Eye (tissue), 1 donor: ENCODE measurements around the gene RBMS1.
A peak's percentile ranks its signal among the peaks of the same experiment; 100 is the strongest.

Experiments
- DNase-seq: peaks from one replicate; pipeline ENCODE4 v3.0.0-alpha.2; 2015

RBMS1 gene

DNA sequence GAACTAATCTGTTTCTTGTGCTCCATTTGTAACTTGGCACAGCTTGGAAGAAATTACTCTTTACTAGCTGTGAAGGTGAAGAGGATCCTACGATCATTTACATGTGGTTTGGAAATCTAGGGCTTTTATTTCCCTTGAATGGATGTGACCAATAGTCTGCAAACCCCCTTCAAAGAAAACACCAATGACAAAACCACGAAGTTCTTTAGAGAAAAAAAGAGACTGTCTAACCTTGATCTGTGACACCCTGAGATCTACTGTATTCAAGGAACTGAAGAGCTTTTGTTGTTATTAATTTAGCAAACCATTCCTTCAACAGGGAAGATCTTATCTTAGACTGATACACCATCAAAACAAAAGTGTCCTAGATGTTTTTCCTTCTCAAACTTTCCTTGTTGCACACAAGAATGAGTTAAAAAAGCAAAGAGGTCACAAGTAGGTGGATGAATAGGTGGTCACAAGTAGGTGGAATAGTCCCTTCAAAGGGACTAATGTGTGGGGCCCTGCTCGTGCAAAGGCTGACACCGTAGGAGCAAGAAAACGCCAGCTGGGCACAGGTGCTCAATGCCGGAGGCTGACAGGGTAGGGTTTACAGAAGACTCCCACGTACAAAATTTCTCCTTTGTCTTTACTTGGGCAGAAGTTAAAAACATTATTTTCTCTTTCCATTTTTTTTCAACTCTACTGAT is 197.9 kb downstream of the RBMS1 start:
- DNase-seq, result no peak

- DNase-seq, result no peak
Measured at GRCh38 chr2:160294889-160295288, 198.7 kb downstream of the RBMS1 start.

- peak; percentile 59 for DNase-seq
Measured at GRCh38 chr2:160294339-160294803, 199.2 kb downstream of the RBMS1 start.

DNA sequence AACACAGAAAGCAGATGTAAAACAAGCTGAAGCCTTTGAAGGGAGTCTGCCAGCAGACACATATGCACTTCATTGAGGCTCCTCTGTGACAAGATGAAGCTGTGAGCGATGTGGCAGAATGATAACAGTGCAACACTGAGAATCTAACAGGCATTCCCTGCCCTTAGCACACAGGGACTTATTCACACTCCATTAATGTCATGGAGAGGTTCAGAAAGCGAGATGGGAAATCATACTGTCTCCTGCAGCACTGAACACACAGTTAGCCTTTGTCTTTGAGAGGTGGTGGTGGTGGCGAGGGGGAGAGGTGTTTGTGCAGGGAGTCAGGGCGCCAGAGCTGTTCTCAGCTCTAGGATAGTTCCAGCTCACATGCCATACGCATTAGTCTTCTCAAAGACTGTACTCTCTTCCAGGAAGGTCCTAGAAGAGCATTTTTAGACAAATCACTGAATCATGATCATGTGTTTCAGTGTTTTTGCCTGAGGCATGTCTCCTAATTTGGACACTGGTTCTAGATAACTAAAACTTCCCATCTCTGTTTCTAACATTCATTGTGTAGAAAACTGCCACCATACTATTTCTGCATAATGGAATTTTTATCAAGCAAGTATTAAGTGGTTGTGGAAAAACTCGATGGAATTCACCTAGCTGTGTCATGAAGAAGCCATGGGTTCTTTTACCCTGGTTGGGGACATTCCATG is 200.1 kb downstream of the RBMS1 start:
- peak; percentile 43 for DNase-seq

- DNase-seq, result no peak
Measured at GRCh38 chr2:160292225-160292624, 201.4 kb downstream of the RBMS1 start.

DNA sequence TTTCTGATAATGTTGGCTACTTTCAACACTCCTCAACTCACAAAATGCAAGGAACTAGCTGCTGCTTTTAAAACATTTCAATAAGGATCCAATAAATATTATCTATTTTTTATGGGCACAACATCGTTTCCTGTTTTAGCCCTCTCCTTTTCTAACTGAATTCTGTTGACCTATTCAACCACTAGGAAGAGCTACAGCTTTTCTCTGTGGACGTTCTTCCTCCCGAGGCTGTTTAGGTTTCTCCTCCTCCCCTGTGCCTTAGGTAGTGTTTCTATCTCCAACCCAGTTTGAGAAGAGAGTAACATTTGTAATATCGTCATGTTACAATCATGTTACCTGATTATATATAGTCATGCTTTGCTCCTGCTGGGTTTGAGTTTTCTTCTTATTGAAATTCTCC is 202.2 kb downstream of the RBMS1 start:
- DNase-seq, result no peak

GRCh38 chr2:160290598-160290997 is 203.0 kb downstream of the RBMS1 start:
- no peak for DNase-seq

GRCh38 chr2:160289831-160290230 is 203.8 kb downstream of the RBMS1 start:
- DNase-seq, result no peak

- DNase-seq, result no peak
Measured at GRCh38 chr2:160289126-160289525, 204.5 kb downstream of the RBMS1 start.

GRCh38 chr2:160288324-160288723 is 205.3 kb downstream of the RBMS1 start:
- DNase-seq, result no peak

DNA sequence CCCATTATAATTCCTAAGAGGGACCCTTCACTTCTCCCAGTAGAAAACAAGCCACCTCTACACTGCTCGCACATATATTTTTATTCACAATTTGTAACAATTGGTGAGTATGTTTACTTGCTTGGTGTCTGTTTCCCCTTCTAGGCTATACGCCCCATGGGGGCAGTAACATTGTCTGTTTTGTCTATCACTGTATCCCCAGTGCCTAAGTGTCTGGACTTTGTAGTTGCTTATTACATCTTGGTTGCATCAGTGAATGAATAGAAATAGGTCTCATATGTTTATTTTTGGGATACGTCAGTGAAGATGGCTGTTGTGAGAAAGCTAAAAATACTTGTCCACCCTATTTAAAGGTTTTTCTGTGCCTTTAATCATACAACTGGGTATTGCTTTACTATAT is 206.1 kb downstream of the RBMS1 start:
- no peak for DNase-seq

DNA sequence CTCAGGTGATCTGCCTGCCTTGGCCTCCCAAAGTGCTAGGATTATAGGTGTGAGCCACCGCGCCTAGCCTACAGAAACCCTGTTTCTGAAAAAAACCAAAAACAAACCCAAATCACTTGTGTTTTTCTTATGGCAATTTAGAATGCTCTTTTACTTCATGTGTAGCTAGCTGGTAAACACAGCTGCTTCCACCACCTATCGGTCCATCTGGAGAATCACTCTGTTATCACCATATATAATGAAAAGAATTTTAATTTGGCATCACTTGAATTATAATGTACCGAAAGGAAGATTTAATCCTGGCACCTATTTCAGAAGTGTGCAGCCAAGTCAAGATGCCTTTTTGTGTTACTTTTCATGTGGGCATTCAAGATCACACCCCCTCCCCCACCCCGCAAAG is 207.1 kb downstream of the RBMS1 start:
- no peak for DNase-seq

DNA sequence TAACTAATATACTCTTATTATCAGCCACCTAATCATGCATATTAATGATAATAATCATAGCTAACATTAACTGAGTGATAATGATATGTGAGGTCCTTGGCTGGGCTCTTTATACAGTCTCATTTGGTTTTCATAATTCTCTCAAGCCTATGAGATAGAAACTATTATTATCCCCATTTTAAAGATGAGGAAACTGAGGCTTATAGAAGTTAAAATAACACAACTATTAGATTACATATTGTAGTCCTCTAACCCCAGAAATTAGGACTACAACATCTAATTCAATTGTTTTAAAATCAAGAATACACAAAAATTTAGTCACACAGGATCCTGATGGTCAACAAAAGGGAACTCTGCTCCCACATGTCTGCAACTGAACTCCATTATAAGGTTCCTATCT is 209.9 kb downstream of the RBMS1 start:
- no peak for DNase-seq

- no peak for DNase-seq
Measured at GRCh38 chr2:160282063-160282580, 211.5 kb downstream of the RBMS1 start.

- DNase-seq, result no peak
Measured at GRCh38 chr2:160281213-160281612, 212.4 kb downstream of the RBMS1 start.

DNA sequence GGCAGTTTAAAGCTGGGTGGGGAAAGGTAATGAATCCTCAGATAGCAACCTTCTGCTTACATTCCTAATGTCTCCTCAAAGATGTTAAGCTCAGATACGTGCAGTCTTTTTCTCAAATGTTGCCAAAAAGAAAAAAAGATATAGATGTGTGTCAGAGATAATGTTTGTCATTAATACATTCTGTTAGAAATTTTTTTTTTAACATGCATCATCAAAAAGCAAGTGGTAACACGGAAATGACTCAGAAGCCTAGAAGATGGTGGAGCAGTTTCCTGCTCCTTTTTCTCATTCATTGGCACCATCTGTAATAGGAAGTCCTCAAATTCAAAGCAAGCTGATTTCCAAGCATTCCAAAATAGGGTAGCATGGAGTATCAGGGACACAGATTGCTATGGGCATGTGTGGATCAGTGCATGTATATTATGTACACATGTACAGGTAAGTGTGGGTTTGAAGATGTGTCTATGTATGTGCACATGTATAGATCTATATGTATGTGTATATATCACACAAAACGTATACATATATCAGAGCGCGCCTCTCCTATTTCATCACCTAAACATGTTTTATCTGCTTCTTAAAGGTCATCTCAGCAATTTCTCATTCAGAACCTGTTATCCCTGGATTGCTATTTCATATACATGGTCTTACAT is 213.7 kb downstream of the RBMS1 start:
- no peak for DNase-seq

GRCh38 chr2:160278879-160279177 is 214.8 kb downstream of the RBMS1 start:
- peak; percentile 33 for DNase-seq

GRCh38 chr2:160278101-160278878 is 215.3 kb downstream of the RBMS1 start:
- DNase-seq, result no peak

GRCh38 chr2:160277151-160277550 is 216.5 kb downstream of the RBMS1 start:
- DNase-seq, result no peak

DNA sequence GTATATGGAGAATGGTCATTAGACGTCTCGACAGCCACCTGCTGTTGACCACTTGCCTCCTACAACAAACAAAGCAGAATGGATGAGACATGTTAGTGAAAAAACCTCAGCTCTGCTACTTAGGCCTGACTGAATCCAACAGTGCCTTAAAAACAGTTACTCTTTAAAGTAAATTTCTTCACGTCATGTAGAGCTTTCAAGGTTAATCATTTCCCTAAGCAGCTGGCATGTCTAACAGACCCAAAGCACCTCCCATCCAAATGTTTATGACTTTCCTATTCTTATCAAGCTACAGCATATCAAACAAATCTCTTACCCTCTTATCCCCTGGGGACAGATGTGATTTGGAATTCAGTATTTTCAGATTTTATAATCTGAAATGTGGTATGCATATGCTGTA is 218.0 kb downstream of the RBMS1 start:
- no peak for DNase-seq

GRCh38 chr2:160271171-160272086 is 222.2 kb downstream of the RBMS1 start:
- peak; percentile 41 for DNase-seq

DNA sequence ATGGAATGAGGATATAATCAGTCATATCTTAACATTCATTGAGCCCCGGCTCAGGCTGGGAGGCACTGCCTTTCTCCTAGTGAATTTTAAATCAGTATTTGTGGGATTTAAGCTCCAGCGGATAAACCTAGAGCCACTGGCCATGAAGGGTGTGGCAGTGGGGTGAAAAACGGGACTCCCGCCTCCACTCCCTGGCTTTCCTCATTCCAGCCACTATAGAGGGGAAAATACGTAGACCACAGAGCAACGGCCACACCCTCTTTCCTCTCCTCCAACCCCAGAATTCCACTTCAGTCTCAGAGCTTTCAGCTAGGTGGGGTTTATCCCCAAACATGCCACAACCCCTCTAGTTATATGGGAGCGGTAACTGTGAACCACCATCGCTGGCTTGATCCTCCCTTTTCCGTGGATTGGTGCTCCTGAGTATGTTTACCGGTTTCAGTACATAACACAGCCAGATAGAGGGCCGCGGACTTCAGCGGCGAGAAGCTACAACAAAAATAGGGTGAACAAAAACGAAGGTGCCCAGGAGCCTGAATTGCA is 223.0 kb downstream of the RBMS1 start:
- no peak for DNase-seq
